Neural cell (in vitro differentiated cells): ENCODE results near the gene RAP1A. TPM values are rescaled to one million over a fixed set of nuclear protein-coding genes. Genes with fewer than 3 reads are reported as not detected.

ENCODE experiments used
- H2AFZ ChIP-seq: fragments of 200-600, 300-800 bp; sonication (generic), shearing (Covaris generic); 2 replicates; pipeline ENCODE4 v1.6.0; 2014; ENCODE audit warnings: low read depth, mild to moderate bottlenecking, antibody characterized with exemption, low read length, moderate library complexity
- H3F3A ChIP-seq: fragments of 200-600 bp; shearing (Covaris generic); 2 replicates; pipeline ENCODE4 v1.6.1; 2016; ENCODE audit warnings: mild to moderate bottlenecking, moderate library complexity, mixed read lengths, antibody characterized with exemption, low read length; ENCODE audit not compliant: insufficient read depth, poor library complexity, severe bottlenecking
- H3K27ac ChIP-seq: fragments of 200-600, 300-800 bp; sonication (generic), shearing (Covaris generic); 2 replicates; pipeline ENCODE4 v1.5.1; 2014; ENCODE audit warnings: mild to moderate bottlenecking, low read length, moderate library complexity
- H3K27me3 ChIP-seq: fragments of 300-800, 200-600 bp; sonication (generic), shearing (Covaris generic); 2 replicates; pipeline ENCODE4 v1.6.0; 2014; ENCODE audit warnings: mild to moderate bottlenecking, low read depth, low read length, moderate library complexity; ENCODE audit not compliant: insufficient read depth
- H3K36me3 ChIP-seq: fragments of 300-800, 200-600 bp; sonication (generic), shearing (Covaris generic); 2 replicates; pipeline ENCODE4 v1.5.1; 2014; ENCODE audit warnings: mild to moderate bottlenecking, antibody characterized with exemption, low read length, moderate library complexity; ENCODE audit not compliant: insufficient read depth
- H3K4me2 ChIP-seq: fragments of 300-800, 200-600 bp; sonication (generic), shearing (Covaris generic); 2 replicates; pipeline ENCODE4 v1.6.0; 2014; ENCODE audit warnings: mild to moderate bottlenecking, low read length
- H3K4me3 ChIP-seq: fragments of 300-800, 200-600 bp; sonication (generic), shearing (Covaris generic); 2 replicates; pipeline ENCODE4 v1.5.1; 2014; ENCODE audit warnings: mild to moderate bottlenecking, low read length, moderate library complexity
- H3K79me2 ChIP-seq: fragments of 200-600 bp; shearing (Covaris generic); replicated peaks from 2 replicates; pipeline ENCODE4 v1.6.0; 2014; ENCODE audit warnings: mild to moderate bottlenecking, low read length, moderate library complexity; ENCODE audit not compliant: insufficient read depth
- H3K9ac ChIP-seq: fragments of 300-800, 200-600 bp; sonication (generic), shearing (Covaris generic); 2 replicates; pipeline ENCODE4 v1.6.1; 2016; ENCODE audit warnings: mild to moderate bottlenecking, low read length, mixed read lengths
- H3K9me2 ChIP-seq: fragments of 200-600 bp; shearing (Covaris generic); 2 replicates; pipeline ENCODE4 v1.6.1; 2016; ENCODE audit warnings: mild to moderate bottlenecking, low read length, mixed read lengths; ENCODE audit not compliant: insufficient read depth
- H3K9me3 ChIP-seq: fragments of 200-600, 300-800 bp; sonication (generic), shearing (Covaris generic); 2 replicates; pipeline ENCODE4 v1.6.1; 2016; ENCODE audit warnings: mild to moderate bottlenecking, mixed run types, low read length, moderate library complexity, mixed read lengths
- H4K20me1 ChIP-seq: fragments of 200-600 bp; shearing (Covaris generic); 2 replicates; pipeline ENCODE4 v1.6.1; 2016; ENCODE audit warnings: mild to moderate bottlenecking, mixed run types; ENCODE audit not compliant: insufficient read depth
- EP300 ChIP-seq: fragments of 450-650 bp; conservative IDR thresholded peaks from 2 replicates; pipeline ENCODE4 v1.6.1; 2014; ENCODE audit warnings: antibody characterized with exemption, mild to moderate bottlenecking, moderate library complexity; ENCODE audit not compliant: poor library complexity, severe bottlenecking
- EZH2 ChIP-seq: fragments of 200-600, 300-800 bp; shearing (Covaris generic), sonication (generic); IDR thresholded peaks from 2 replicates; pipeline ENCODE4 v1.6.1; 2014; ENCODE audit warnings: antibody characterized with exemption, low read length, borderline replicate concordance, mild to moderate bottlenecking; ENCODE audit not compliant: insufficient read depth, poor library complexity, severe bottlenecking
- MXI1 ChIP-seq: fragments of 450-650 bp; conservative IDR thresholded peaks from 2 replicates; pipeline ENCODE4 v1.6.1; 2014; ENCODE audit warnings: antibody characterized with exemption, mild to moderate bottlenecking; ENCODE audit not compliant: poor library complexity, severe bottlenecking
- POLR2AphosphoS5 ChIP-seq: IDR thresholded peaks from 2 replicates; pipeline ENCODE4 v1.6.1; 2012
- RAD21 ChIP-seq: fragments of 450-650 bp; conservative IDR thresholded peaks from 2 replicates; pipeline ENCODE4 v1.6.1; 2014; ENCODE audit warnings: antibody characterized with exemption, mild to moderate bottlenecking, moderate library complexity
- SMC3 ChIP-seq: fragments of 450-650 bp; conservative IDR thresholded peaks from 2 replicates; pipeline ENCODE4 v1.6.1; 2014; ENCODE audit warnings: antibody characterized with exemption, mild to moderate bottlenecking, moderate library complexity; ENCODE audit not compliant: poor library complexity
- TAF1 ChIP-seq: IDR thresholded peaks from 2 replicates; pipeline ENCODE4 v1.6.1; 2012; ENCODE audit warnings: low read depth
- polyA plus RNA-seq: library from polyadenylated mRNA; depleted of rRNA; stranded (reverse); fragments of >200 nt; gene quantifications from 2 replicates; pipeline ENCODE4 v1.2.3, GENCODE V29; 2014
- TF ChIP-seq, protein P1 (sequence below): fragments of 450-650 bp; IDR thresholded peaks from 2 replicates; pipeline ENCODE4 v1.5.1; 2014; ENCODE audit warnings: antibody characterized with exemption, mild to moderate bottlenecking, moderate library complexity; ENCODE audit not compliant: poor library complexity, severe bottlenecking
- TF ChIP-seq, protein P2 (sequence below): IDR thresholded peaks from 2 replicates; pipeline ENCODE4 v1.6.1; 2012; ENCODE audit warnings: borderline replicate concordance

Gene RAP1A
- polyA plus RNA-seq, 1 donor from 2014 or later, result 28.7 TPM

DNA sequence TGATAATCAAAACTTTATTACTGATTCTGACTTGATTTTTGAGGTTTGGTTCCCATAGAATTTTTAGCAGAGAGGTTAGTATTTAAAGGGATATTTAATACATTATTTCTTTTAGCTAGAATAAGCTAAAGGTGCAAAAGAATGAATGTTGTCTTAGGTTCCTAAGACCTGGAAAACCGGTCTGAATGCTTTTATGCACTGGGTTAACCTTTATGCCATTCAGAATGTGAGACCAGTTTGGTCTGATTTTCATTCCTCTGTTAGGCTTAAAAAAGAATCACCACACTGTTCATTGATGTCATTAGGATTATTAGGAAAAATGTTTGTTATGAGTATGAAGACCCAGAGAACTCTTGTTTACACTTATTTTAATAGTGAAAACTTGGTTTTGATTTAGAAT lies 30.1 kb downstream of the RAP1A start:
- TF ChIP-seq, protein P1, sequence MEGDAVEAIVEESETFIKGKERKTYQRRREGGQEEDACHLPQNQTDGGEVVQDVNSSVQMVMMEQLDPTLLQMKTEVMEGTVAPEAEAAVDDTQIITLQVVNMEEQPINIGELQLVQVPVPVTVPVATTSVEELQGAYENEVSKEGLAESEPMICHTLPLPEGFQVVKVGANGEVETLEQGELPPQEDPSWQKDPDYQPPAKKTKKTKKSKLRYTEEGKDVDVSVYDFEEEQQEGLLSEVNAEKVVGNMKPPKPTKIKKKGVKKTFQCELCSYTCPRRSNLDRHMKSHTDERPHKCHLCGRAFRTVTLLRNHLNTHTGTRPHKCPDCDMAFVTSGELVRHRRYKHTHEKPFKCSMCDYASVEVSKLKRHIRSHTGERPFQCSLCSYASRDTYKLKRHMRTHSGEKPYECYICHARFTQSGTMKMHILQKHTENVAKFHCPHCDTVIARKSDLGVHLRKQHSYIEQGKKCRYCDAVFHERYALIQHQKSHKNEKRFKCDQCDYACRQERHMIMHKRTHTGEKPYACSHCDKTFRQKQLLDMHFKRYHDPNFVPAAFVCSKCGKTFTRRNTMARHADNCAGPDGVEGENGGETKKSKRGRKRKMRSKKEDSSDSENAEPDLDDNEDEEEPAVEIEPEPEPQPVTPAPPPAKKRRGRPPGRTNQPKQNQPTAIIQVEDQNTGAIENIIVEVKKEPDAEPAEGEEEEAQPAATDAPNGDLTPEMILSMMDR, result no peak
- TF ChIP-seq SMC3, result no peak
- no peak for TF ChIP-seq EP300
- TF ChIP-seq RAD21, result no peak
- no peak for TF ChIP-seq TAF1
- TF ChIP-seq, protein P2, sequence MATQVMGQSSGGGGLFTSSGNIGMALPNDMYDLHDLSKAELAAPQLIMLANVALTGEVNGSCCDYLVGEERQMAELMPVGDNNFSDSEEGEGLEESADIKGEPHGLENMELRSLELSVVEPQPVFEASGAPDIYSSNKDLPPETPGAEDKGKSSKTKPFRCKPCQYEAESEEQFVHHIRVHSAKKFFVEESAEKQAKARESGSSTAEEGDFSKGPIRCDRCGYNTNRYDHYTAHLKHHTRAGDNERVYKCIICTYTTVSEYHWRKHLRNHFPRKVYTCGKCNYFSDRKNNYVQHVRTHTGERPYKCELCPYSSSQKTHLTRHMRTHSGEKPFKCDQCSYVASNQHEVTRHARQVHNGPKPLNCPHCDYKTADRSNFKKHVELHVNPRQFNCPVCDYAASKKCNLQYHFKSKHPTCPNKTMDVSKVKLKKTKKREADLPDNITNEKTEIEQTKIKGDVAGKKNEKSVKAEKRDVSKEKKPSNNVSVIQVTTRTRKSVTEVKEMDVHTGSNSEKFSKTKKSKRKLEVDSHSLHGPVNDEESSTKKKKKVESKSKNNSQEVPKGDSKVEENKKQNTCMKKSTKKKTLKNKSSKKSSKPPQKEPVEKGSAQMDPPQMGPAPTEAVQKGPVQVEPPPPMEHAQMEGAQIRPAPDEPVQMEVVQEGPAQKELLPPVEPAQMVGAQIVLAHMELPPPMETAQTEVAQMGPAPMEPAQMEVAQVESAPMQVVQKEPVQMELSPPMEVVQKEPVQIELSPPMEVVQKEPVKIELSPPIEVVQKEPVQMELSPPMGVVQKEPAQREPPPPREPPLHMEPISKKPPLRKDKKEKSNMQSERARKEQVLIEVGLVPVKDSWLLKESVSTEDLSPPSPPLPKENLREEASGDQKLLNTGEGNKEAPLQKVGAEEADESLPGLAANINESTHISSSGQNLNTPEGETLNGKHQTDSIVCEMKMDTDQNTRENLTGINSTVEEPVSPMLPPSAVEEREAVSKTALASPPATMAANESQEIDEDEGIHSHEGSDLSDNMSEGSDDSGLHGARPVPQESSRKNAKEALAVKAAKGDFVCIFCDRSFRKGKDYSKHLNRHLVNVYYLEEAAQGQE, result no peak
- TF ChIP-seq MXI1, result no peak
- no peak for TF ChIP-seq EZH2
- TF ChIP-seq POLR2AphosphoS5, result no peak
- Histone ChIP-seq H3K79me2 (no peaks in the 10 kb centered on the region), H4K20me1 (no peaks in the 10 kb centered on the region)

DNA sequence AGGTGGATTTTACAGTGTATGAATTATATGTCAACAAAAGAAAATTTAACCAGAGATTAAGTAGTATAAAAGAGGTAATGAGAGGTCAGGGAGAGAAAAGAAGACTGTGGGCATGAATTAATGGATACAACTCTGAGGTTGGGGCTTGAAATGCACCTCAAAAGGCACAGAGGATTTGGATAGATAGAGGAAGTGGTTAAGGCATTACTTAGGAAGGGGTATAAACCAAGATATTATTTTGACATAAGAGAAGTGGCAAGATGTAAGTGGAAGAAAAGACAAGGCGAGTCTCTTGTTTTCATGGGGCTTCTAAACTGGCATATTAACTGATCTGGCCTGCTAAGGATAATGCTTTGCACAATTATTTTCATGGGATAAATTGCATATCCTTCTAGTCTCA lies 34.1 kb downstream of the RAP1A start:
- Histone ChIP-seq H3K9me2 (no peaks in the 10 kb centered on the region), H3K4me3 (no peak overlapping the region), H3K9ac (no peak overlapping the region), H4K20me1 (no peaks in the 10 kb centered on the region), H3K4me2 (no peak overlapping the region), H3F3A (no peaks in the 10 kb centered on the region), H3K79me2 (no peaks in the 10 kb centered on the region), H3K27me3 (no peaks in the 10 kb centered on the region), H3K27ac (no peak overlapping the region), H2AFZ (no peak overlapping the region), H3K9me3 (no peaks in the 10 kb centered on the region), H3K36me3 (no peaks in the 10 kb centered on the region)
- TF ChIP-seq EZH2, result no peak
- no peak for TF ChIP-seq EP300
- TF ChIP-seq SMC3, result no peak
- TF ChIP-seq TAF1, result no peak

More for the DNA sequence above, 30.1 kb downstream of the RAP1A start:
- Histone ChIP-seq H3K36me3 (no peaks in the 10 kb centered on the region), H3K9me2 (no peaks in the 10 kb centered on the region), H3K4me2 (no peak overlapping the region), H3K27me3 (no peaks in the 10 kb centered on the region), H3K27ac (no peak overlapping the region), H3K9ac (no peak overlapping the region), H2AFZ (no peak overlapping the region), H3F3A (no peaks in the 10 kb centered on the region), H3K4me3 (no peak overlapping the region), H3K9me3 (no peaks in the 10 kb centered on the region)

DNA sequence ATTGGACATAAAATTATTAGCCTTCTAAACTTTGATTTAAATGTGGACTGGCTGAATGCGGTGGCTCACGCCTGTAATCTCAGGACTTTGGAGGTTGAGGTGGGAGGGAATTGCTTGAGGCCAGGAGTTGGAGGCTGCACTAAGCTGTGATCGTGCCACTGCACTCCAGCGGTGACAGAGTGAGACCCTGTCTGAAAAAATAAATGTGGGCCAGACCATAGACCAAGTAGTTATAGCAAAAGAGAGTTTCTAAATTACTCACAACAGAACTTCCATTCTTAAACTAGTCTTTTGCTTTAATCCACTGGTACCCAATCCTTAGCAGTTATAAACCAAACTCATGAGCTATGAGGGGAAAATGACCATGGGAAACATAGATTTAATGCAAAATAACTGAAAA lies 35.2 kb downstream of the RAP1A start:
- Histone ChIP-seq H2AFZ (no peak overlapping the region), H3K79me2 (no peaks in the 10 kb centered on the region), H3K4me3 (no peak overlapping the region), H3K9me2 (no peaks in the 10 kb centered on the region), H3K36me3 (no peaks in the 10 kb centered on the region), H3K4me2 (no peak overlapping the region), H3K27me3 (no peaks in the 10 kb centered on the region), H3K9ac (no peak overlapping the region), H3K9me3 (no peaks in the 10 kb centered on the region), H3F3A (no peaks in the 10 kb centered on the region), H3K27ac (no peak overlapping the region), H4K20me1 (no peaks in the 10 kb centered on the region)
- TF ChIP-seq SMC3 (no peak), RAD21 (no peak), EZH2 (no peak), POLR2AphosphoS5 (no peak), EP300 (no peak), TAF1 (no peak), MXI1 (no peak)
- TF ChIP-seq, protein P2, result no peak
- TF ChIP-seq, protein P1, result no peak
